DND-41 (cell line): ENCODE measurements around the gene ALG2.

ENCODE experiments used
- ATAC-seq: fragments of 200-7000 bp; cut with Tn5 transposase; 3 replicates; pipeline ENCODE4 v1.9.1; 2021; ENCODE audit warnings: low read depth; ENCODE audit not compliant: insufficient read depth
- DNase-seq: peaks from one replicate; pipeline ENCODE4 v3.0.0-alpha.2; 2020
- H2AFZ ChIP-seq: 2 replicates; pipeline ENCODE4 v1.6.0; 2012; ENCODE audit warnings: low read depth, low read length
- H3K27ac ChIP-seq: 2 replicates; pipeline ENCODE4 v1.5.1; 2012; ENCODE audit warnings: low read length, inconsistent platforms
- H3K27me3 ChIP-seq: fragments of 200-600 bp; sonication (generic); 2 replicates; pipeline ENCODE4 v1.6.0; 2012; ENCODE audit warnings: low read length, mild to moderate bottlenecking, inconsistent platforms; ENCODE audit not compliant: insufficient read depth, poor library complexity
- H3K36me3 ChIP-seq: 2 replicates; pipeline ENCODE4 v1.5.1; 2012; ENCODE audit warnings: low read length, inconsistent platforms; ENCODE audit not compliant: insufficient read depth
- H3K4me1 ChIP-seq: 2 replicates; pipeline ENCODE4 v1.5.1; 2012; ENCODE audit warnings: mild to moderate bottlenecking, low read length; ENCODE audit not compliant: insufficient read depth
- H3K4me2 ChIP-seq: 2 replicates; pipeline ENCODE4 v1.6.0; 2012; ENCODE audit warnings: mild to moderate bottlenecking, moderate library complexity, low read length, inconsistent platforms; ENCODE audit not compliant: insufficient read depth
- H3K4me3 ChIP-seq, 2 experiments: fragments of 200-600 bp in 1 of 2; shearing (Covaris generic) in 1 of 2; 2 replicates each; pipeline ENCODE4 v1.5.1; 2012 to 2016; ENCODE audit warnings: inconsistent platforms in 2 of 2, low read length in 2 of 2, mild to moderate bottlenecking in 2 of 2, low read depth in 1 of 2, moderate library complexity in 1 of 2
- H3K79me2 ChIP-seq: 2 replicates; pipeline ENCODE4 v1.6.0; 2012; ENCODE audit warnings: low read length, inconsistent platforms; ENCODE audit not compliant: insufficient read depth
- H3K9ac ChIP-seq: 2 replicates; pipeline ENCODE4 v1.6.0; 2012; ENCODE audit warnings: low read depth, mild to moderate bottlenecking, inconsistent platforms, low read length, moderate library complexity
- H3K9me3 ChIP-seq: 2 replicates; pipeline ENCODE4 v1.5.1; 2012; ENCODE audit warnings: low read length, moderate library complexity, mild to moderate bottlenecking, inconsistent platforms; ENCODE audit not compliant: insufficient read depth, severe bottlenecking
- H4K20me1 ChIP-seq: 2 replicates; pipeline ENCODE4 v1.6.0; 2012; ENCODE audit warnings: low read length; ENCODE audit not compliant: insufficient read depth
- CTCF ChIP-seq: IDR thresholded peaks from 2 replicates; pipeline ENCODE4 v1.5.1; 2012; ENCODE audit warnings: borderline replicate concordance, low read length, moderate library complexity, mild to moderate bottlenecking; ENCODE audit not compliant: poor library complexity, severe bottlenecking; ENCODE audit errors: extremely low read depth
- EZH2 ChIP-seq: IDR thresholded peaks from 3 replicates; pipeline ENCODE4 v1.6.1; 2012; ENCODE audit warnings: borderline replicate concordance, low read depth, mild to moderate bottlenecking, moderate library complexity, low read length, inconsistent platforms; ENCODE audit not compliant: severe bottlenecking

ALG2 gene

GRCh38 chr9:99253134-99253533 lies 31.4 kb upstream of the ALG2 start:
- peak overlapping the region; percentile 42; the same call in 1 of the 2 replicates for H3K4me2 ChIP-seq
- no peak overlapping the region for H3K4me3 ChIP-seq
- no peak overlapping the region for H3K27ac ChIP-seq
- no peaks in the 10 kb centered on the region for H3K9me3 ChIP-seq
- ATAC-seq (no peak), DNase-seq (no peak)
- no peaks in the 10 kb centered on the region for H3K27me3 ChIP-seq
- H3K79me2 ChIP-seq = no peaks in the 10 kb centered on the region
- H2AFZ ChIP-seq = no peak overlapping the region
- no peaks in the 10 kb centered on the region for H3K36me3 ChIP-seq
- no peak overlapping the region for H3K9ac ChIP-seq
- H3K4me1 ChIP-seq = peaks cover 12% of the 10 kb centered on the region
- TF ChIP-seq CTCF = no peak
- TF ChIP-seq EZH2 = no peak
- no peaks in the 10 kb centered on the region for H4K20me1 ChIP-seq

GRCh38 chr9:99251157-99251556 lies 29.4 kb upstream of the ALG2 start:
- Histone ChIP-seq H3K27ac (no peak overlapping the region), H4K20me1 (no peaks in the 10 kb centered on the region), H3K79me2 (no peaks in the 10 kb centered on the region), H2AFZ (no peak overlapping the region), H3K4me3 (no peak overlapping the region), H3K4me1 (peaks cover 12% of the 10 kb centered on the region), H3K36me3 (no peaks in the 10 kb centered on the region), H3K9me3 (no peaks in the 10 kb centered on the region), H3K9ac (no peak overlapping the region), H3K4me2 (no peak overlapping the region), H3K27me3 (no peaks in the 10 kb centered on the region)
- TF ChIP-seq CTCF = no peak
- ATAC-seq (no peak), DNase-seq (no peak)

GRCh38 chr9:99249619-99250018 lies 27.9 kb upstream of the ALG2 start:
- ATAC-seq = no peak
- TF ChIP-seq EZH2 (no peak), CTCF (no peak)
- Histone ChIP-seq H3K4me1 (peaks cover 12% of the 10 kb centered on the region), H4K20me1 (no peaks in the 10 kb centered on the region), H3K4me3 (no peak overlapping the region), H2AFZ (no peak overlapping the region), H3K27me3 (no peaks in the 10 kb centered on the region), H3K4me2 (no peak overlapping the region), H3K9ac (no peak overlapping the region), H3K27ac (no peak overlapping the region), H3K36me3 (no peaks in the 10 kb centered on the region), H3K9me3 (no peaks in the 10 kb centered on the region), H3K79me2 (no peaks in the 10 kb centered on the region)
- DNase-seq = no peak
